Stimulated activated naive CD8-positive, alpha-beta T cell treated with anti-CD3 and anti-CD28 coated beads, Interleukin-15, Interleukin-2, amounts not matched to agents 100 U/mL and 50 U/mL, for 24 hours (primary cell): ENCODE results near the gene TMEM30A.

Experiments
- ATAC-seq: fragments of 150-1000 bp; cut with Tn5 transposase; one replicate; pipeline ENCODE4 v1.10.0; 2021
- DNase-seq: peaks from one replicate; pipeline ENCODE4 v3.0.0; 2021

The TMEM30A gene

GRCh38 chr6:75262716-75263400 is 21.7 kb downstream of the TMEM30A start:
- ATAC-seq (no peak), DNase-seq (no peak)

- DNase-seq = no peak
- ATAC-seq = no peak
These were observed 23.3 kb downstream of the TMEM30A start for GRCh38 chr6:75261299-75261698.

GRCh38 chr6:75257343-75258087 is 27.1 kb downstream of the TMEM30A start:
- no peak for ATAC-seq
- no peak for DNase-seq

GRCh38 chr6:75250552-75250951 is 34.0 kb downstream of the TMEM30A start:
- ATAC-seq (no peak), DNase-seq (no peak)

- ATAC-seq (no peak), DNase-seq (no peak)
These were observed 34.8 kb downstream of the TMEM30A start for GRCh38 chr6:75249837-75250236.

GRCh38 chr6:75246386-75246785 is 38.2 kb downstream of the TMEM30A start:
- ATAC-seq (no peak), DNase-seq (no peak)

GRCh38 chr6:75244063-75244584 is 40.5 kb downstream of the TMEM30A start:
- DNase-seq = no peak
- no peak for ATAC-seq

- ATAC-seq = peak; percentile 99
- peak; percentile 80 for DNase-seq
These were observed 41.1 kb downstream of the TMEM30A start, which contains the start of gene COX7A2 for GRCh38 chr6:75243333-75244062. TSS of gene COX7A2 (minus strand) at chr6:75243801. CDS start at chr6:75243734, 67 bp downstream.

GRCh38 chr6:75236630-75237029 is 48.0 kb downstream of the TMEM30A start:
- DNase-seq (no peak), ATAC-seq (no peak)

GRCh38 chr6:75235271-75235670 is 49.3 kb downstream of the TMEM30A start:
- no peak for ATAC-seq

GRCh38 chr6:75234126-75234865 is 50.3 kb downstream of the TMEM30A start:
- ATAC-seq (no peak), DNase-seq (no peak)

More at GRCh38 chr6:75235271-75235670, 49.3 kb downstream of the TMEM30A start:
- DNase-seq = no peak

GRCh38 chr6:75233092-75233615 is 51.4 kb downstream of the TMEM30A start:
- DNase-seq (no peak), ATAC-seq (no peak)

GRCh38 chr6:75230484-75231325 is 53.9 kb downstream of the TMEM30A start:
- no peak for DNase-seq

GRCh38 chr6:75224303-75224926 is 60.2 kb downstream of the TMEM30A start:
- no peak for DNase-seq
- ATAC-seq = no peak

More at GRCh38 chr6:75230484-75231325, 53.9 kb downstream of the TMEM30A start:
- no peak for ATAC-seq

- no peak for DNase-seq
- no peak for ATAC-seq
These were observed 61.2 kb downstream of the TMEM30A start for GRCh38 chr6:75223428-75223827.

- no peak for DNase-seq
- ATAC-seq = no peak
These were observed 62.3 kb downstream of the TMEM30A start for GRCh38 chr6:75222261-75222660.

- DNase-seq (no peak), ATAC-seq (no peak)
These were observed 63.5 kb downstream of the TMEM30A start for GRCh38 chr6:75221116-75221515.

- DNase-seq (no peak), ATAC-seq (no peak)
These were observed 64.2 kb downstream of the TMEM30A start for GRCh38 chr6:75220357-75220756.

- no peak for ATAC-seq
- DNase-seq = no peak
These were observed 65.3 kb downstream of the TMEM30A start for GRCh38 chr6:75219263-75219662.

- DNase-seq (no peak), ATAC-seq (no peak)
These were observed 67.4 kb downstream of the TMEM30A start for GRCh38 chr6:75217193-75217592.
